ENCODE measurements around the gene JAG1.

Gene JAG1

DNA sequence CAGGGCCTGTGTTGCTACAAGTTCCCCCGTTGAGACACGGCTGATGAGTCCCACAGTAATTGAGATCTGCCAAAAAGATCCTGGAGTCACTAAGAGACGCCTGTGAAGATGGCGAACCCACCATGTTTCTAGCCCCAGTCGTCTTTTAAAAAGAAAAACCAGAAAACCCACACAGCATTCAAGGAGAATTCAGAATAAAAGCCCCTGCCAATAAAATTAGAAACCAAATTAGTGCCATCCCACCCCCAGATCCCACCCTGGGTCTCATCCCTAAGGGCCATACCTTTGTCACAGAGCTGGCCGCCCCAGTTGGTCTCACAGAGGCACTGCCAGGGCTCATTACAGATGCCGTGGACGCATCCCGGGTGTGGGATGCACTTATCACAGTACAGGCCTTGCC, 21.6 kb downstream of the JAG1 start:
- no peak for DNase-seq

DNA sequence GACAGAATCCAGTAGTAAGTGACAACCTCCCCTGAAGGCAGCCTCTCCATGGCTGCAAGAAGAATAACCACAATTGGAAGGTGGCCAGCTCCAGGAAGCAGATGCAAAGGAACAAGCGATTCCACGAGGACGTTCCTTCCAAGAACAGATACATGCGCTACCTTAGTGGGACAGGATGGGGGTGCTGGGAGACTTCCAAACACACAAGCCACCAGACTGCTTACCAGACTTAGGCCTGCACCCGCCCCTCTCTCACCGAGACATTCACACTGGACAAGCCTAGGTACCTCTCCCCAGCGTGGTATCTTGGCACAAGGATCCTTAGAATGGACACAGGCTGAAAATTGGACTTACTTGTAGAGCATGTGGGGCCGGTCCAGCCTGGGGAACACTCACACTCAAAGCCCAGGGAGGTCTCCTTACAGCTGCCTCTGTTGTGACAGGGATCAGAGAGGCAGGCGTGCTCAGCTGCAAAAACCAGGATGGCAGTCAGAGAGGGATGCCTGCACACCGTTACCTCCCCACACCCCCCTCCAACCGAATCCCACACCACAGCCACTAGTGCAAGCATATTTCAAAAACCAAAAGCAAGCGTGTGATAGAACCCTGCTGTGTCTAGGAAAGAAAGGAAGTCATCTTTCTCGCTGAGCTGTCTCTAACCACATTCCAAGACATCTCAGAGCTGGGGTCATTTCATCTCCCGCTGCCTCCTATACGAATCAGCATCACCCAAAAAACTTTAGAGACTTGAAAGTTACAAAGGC, 22.4 kb downstream of the JAG1 start:
- DNase-seq = no peak

GRCh38 chr20:10649797-10650160, 24.0 kb downstream of the JAG1 start:
- no peak for DNase-seq

DNA sequence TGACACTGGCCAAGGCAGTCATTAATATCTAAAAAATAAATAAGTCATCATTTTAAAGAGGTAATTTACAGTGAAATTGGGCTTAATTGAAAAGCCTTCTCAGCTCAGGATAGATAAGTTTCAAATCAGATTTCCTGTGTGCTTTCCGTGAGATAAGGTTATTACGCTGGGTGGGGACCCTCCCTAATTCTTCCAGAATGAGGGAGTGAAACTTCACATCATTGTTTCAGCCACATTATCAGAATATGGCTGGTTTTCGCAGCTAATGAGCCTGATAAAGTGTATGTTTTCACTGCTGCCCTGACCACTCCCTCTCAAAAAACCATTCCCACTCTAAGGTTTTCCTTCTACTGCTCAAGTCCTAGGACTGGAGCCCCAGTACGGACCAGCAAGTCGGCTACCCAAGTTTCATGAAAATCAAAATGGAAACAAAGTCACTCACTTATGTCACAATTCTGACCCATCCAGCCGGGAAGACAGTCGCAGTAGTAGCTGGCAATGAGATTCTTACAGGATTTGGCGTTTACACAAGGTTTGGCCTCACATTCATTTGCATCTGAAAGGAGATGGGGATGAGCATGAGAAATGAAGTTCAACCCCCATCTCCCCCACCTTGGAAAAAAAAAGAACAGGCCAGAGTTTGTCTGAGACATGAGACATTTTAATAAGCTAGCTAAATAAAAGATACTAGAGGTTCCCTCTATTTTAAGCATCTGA, 24.6 kb downstream of the JAG1 start:
- no peak for DNase-seq

DNA sequence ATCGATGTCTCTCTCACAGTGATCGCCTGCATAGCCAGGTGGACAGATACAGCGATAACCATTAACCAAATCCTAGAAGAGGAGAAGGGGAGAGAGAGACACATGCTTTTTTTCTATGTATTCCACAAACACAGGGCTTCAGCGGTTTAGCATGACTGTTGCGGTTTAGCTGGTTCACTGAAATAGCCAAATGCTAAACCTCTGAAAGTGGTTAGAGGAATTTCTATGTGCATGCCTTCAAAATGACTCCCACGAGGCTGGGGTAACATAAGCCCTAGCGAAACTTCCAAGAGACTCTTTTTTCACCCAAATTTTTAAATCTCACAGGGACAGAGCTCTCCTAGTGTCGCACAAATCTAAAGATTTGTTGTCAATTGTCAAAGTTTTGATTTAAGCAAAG, 25.1 kb downstream of the JAG1 start:
- DNase-seq = no peak

- DNase-seq = no peak
Measured at GRCh38 chr20:10647909-10648308, 25.9 kb downstream of the JAG1 start.

GRCh38 chr20:10647471-10647870, 26.3 kb downstream of the JAG1 start:
- no peak for DNase-seq

- DNase-seq = no peak
Measured at GRCh38 chr20:10646886-10647420, 26.8 kb downstream of the JAG1 start.

DNA sequence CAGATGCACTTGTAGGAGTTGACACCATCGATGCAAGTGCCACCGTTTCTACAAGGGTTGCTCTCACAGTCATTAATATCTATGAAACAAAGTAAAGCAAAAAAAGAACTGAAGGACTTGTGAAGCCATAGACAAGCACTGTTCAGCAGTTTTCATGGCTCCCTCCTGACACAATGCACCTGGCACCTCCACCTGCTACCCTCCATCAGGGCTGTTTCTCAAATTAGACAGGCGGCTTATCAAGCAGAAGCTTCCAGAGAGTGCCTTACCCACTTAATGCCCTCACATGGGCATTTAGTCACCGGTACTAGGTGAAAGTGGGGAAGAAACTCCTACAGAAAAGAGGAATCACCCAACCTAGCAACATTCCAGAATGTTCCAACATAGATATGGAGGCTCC, 27.8 kb downstream of the JAG1 start:
- DNase-seq = no peak

GRCh38 chr20:10645205-10645570, 28.6 kb downstream of the JAG1 start:
- DNase-seq = no peak

- DNase-seq = no peak
Measured at GRCh38 chr20:10644458-10645204, 29.2 kb downstream of the JAG1 start.

DNA sequence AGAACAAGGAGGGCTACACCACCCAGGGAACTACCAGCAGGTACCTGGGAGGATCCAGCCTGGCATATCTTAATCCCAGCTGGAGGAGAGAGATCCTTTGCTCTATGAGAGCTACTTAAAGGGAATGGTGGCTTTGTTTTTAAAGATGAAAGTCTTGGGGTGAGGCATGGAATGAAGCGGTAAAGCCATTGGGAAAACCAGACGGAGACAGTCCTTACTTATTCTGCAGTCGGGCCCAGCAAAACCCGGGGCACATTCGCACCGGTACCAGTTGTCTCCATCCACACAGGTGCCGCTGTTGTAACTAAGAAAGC, 30.3 kb downstream of the JAG1 start:
- no peak for DNase-seq

- no peak for DNase-seq
Measured at GRCh38 chr20:10642856-10643559, 30.8 kb downstream of the JAG1 start.

GRCh38 chr20:10641893-10642292, 31.9 kb downstream of the JAG1 start:
- DNase-seq = no peak

- DNase-seq = no peak
Measured at GRCh38 chr20:10641467-10641866, 32.3 kb downstream of the JAG1 start.

- no peak for DNase-seq
Measured at GRCh38 chr20:10640897-10641296, 32.9 kb downstream of the JAG1 start.

DNA sequence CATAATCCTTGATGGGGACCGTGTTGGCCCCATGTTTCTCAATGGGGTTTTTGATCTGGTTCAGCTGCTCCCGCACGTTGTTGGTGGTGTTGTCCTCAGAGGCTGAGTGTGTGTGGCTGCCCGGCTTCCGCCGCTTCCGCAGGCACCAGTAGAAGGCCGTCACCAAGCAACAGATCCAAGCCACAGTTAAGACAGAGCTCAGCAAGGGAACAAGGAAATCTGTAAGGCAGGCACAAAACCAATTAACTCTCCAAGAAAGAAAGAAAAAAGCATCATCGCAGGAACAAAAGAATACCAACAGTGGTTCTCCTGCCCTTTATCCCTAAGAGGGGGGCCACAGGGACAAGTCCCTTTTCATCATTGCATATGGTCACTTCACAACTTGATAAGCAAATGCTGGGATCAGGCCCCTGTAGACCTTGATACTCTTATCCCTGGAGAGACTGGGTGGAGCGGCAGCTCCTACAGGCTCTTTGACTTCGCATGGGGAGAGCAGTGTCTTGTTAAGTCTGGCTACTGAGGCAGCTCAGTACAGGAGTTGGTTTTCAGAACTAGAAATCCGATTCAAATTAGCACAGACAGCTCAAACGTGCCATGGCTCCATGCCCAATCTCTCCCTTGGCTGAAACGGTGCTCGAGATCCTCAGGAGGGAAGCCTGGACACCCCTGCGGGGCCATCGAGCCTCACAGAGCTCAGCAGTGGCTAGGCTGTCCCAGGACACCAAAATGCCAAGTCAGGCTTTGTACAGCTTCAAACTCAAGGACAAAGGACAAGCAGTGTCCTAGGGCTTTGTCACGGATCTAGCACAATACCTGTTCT, 33.9 kb downstream of the JAG1 start:
- DNase-seq = no peak

DNA sequence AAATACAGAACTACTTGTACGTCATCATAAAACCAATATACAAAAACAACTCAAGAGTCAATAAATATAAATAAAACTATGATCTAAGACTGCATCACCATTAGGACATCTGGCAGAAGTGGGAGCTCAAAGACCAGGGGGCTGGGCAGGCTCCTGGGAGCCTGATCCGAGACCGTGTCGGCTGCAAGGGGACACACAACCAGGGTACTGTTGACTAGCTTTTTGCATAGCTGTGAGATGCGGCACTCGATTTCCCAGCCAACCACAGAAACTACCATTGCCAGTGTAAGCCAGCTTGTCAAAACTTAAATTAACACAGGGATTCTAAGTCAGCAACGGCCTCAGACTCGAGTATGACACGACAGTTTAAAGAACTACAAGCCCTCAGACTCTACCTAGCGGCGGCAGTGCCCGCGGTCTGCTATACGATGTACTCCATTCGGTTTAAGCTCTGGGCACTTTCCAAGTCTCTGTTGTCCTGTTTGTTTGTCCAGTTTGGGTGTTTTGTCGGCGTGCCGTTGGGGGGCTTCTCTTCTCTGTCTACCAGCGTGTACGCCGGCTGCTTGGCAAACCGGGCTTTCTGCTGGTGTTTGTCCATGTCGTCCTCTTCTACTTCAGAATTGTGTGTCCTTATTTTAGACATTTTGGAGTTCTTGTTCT, 34.6 kb downstream of the JAG1 start:
- no peak for DNase-seq

DNA sequence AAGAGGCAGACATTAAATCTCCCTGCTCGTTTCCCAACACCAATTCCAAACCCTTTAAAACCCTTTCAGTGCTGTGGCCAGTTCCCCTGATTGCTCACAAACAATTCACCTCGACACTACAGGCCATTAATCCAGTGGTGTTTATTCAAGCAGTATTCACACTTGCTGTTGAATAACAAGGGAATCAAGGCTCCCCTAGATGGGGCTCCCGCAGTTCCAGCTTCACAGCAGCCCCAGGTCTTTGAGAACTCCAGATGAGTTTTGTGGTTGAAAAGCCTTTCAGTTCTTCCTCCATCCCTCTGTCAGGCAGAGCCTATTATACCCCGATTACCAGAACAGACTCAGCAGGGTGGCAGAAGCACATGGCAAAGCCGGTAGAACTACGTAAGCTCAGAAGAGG, 36.2 kb downstream of the JAG1 start:
- DNase-seq = no peak

GRCh38 chr20:10637031-10637559, 36.7 kb downstream of the JAG1 start:
- no peak for DNase-seq

DNA sequence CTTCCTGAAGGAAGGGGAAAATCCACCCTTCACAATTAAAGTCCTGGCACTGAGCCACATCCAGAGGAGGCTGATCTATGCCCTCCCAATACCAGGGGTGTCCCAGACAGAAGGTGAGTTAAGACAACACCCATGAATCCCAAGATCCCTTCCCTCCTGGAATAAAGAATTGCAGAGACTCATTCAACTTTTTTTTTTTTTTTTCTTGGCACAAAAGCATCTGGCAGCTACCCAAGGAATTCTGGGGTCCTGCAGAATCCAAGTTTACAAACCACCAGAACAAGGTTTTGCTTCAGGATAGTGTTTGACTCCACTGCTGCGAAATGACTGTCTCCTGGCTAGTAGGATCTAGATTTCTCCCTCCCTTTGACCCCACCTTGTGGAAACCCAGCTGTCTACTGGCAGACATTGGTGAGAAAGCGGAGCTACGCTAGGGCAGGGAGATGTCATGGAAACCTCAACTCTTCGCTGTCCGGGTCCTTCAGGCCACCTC, 37.4 kb downstream of the JAG1 start:
- no peak for DNase-seq
